ENCODE data around the gene PPP6R3. TPM values are rescaled to one million over a fixed set of nuclear protein-coding genes. Genes with fewer than 3 reads are reported as not detected.

The PPP6R3 gene
- total RNA-seq, 1 experiment from 2014 or later = 129 TPM

DNA sequence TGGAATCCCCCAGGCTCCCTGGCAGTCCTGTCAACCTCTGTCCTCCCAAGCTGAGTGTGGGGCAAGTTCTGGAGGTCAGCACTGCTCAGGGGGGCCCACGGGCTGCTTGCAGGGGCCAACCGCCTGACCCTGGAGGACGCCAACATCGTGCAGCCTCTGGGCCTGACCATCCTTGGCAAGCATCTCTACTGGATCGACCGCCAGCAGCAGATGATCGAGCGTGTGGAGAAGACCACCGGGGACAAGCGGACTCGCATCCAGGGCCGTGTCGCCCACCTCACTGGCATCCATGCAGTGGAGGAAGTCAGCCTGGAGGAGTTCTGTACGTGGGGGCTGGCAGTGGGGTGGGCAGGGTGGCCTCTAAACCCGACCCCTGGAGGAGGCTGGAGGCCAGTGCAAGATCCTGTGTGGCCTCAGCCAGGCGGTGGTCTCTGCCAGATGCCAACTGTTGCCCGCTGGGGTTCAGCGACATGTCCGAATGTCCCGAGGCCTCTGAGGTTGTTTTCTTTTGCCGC is 34.6 kb upstream of the PPP6R3 start:
- Histone ChIP-seq H2AFZ (no peak overlapping the region), H3K36me3 (ENCODE audit: low read depth) (peaks cover 19% of the 10 kb centered on the region), H3K4me1 (replicated peaks; ENCODE audit: insufficient read depth) (no peaks in the 10 kb centered on the region), H4K20me1 (ENCODE audit: insufficient read depth) (0 out of 2 replicates have a peak, but pooled peaks cover 6% of the 10 kb centered on the region), H3K4me2 (no peak overlapping the region), H3K9me3 (ENCODE audit: insufficient read depth, low read depth) (peaks cover 10% of the 10 kb centered on the region; the same call in 1 of the 2 replicates), H3F3A (ENCODE audit: insufficient read depth, low read depth) (no peaks in the 10 kb centered on the region; the same call in 1 of the 2 replicates), H3K27ac (no peak overlapping the region), H3K9me2 (ENCODE audit: insufficient read depth) (no peaks in the 10 kb centered on the region), H3K27me3 (ENCODE audit: insufficient read depth, low read depth) (no peaks in the 10 kb centered on the region), H3K4me3 (no peak overlapping the region), H3K79me2 (ENCODE audit: low read depth) (no peaks in the 10 kb centered on the region)
- POLR2A ChIA-PET (ENCODE audit: unreplicated experiment) = interaction anchor here (0.7 kb wide), 1 partner anchor 48 kb away, joined by 3 read pairs; no protein-coding TSS in a partner anchor
- CTCF ChIA-PET = no interaction called here
- BruUV-seq (replicated peaks) = no TSS peak
- TF ChIP-seq, protein P1, sequence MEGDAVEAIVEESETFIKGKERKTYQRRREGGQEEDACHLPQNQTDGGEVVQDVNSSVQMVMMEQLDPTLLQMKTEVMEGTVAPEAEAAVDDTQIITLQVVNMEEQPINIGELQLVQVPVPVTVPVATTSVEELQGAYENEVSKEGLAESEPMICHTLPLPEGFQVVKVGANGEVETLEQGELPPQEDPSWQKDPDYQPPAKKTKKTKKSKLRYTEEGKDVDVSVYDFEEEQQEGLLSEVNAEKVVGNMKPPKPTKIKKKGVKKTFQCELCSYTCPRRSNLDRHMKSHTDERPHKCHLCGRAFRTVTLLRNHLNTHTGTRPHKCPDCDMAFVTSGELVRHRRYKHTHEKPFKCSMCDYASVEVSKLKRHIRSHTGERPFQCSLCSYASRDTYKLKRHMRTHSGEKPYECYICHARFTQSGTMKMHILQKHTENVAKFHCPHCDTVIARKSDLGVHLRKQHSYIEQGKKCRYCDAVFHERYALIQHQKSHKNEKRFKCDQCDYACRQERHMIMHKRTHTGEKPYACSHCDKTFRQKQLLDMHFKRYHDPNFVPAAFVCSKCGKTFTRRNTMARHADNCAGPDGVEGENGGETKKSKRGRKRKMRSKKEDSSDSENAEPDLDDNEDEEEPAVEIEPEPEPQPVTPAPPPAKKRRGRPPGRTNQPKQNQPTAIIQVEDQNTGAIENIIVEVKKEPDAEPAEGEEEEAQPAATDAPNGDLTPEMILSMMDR (conservative IDR thresholded peaks at IDR 0.05) = no peak
- no peak for TF ChIP-seq EZH2 (IDR thresholded peaks at IDR 0.05; ENCODE audit: low read depth)
- intact Hi-C loops (cut with micrococcal nuclease; ENCODE audit: unreplicated experiment) = no loop called here
- no peak for DNase-seq

DNA sequence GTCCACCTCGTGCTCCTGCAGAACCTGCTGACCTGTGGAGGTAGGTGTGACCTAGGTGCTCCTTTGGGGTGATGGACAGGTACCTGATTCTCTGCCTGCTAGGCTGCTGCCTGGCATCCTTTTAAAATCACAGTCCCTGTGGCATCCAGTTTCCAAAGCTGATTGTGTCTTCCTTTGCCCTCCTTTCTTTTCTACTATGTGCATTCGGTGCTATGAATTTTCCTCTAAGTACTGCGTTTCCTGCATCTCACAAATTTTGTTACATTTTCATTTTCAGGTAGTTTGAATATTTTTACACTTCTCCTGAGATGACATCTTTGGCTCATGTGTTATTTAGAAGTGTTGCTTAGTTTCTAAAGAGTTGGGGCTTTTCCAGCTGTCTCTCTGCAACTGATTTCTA is 30.9 kb upstream of the PPP6R3 start:
- H3K4me2 ChIP-seq = no peak overlapping the region
- H3K4me1 ChIP-seq (replicated peaks; ENCODE audit: insufficient read depth) = no peaks in the 10 kb centered on the region
- H3K4me3 ChIP-seq = no peak overlapping the region
- peaks cover 10% of the 10 kb centered on the region; the same call in 1 of the 2 replicates for H3K9me3 ChIP-seq (ENCODE audit: insufficient read depth, low read depth)
- no peaks in the 10 kb centered on the region for H4K20me1 ChIP-seq (ENCODE audit: insufficient read depth)
- H3K27ac ChIP-seq = no peak overlapping the region
- no peak overlapping the region for H2AFZ ChIP-seq
- BruUV-seq (replicated peaks) = no TSS peak
- H3K9me2 ChIP-seq (ENCODE audit: insufficient read depth) = no peaks in the 10 kb centered on the region
- CTCF ChIA-PET = no interaction called here
- POLR2A ChIA-PET (ENCODE audit: unreplicated experiment) = no interaction called here
- no peaks in the 10 kb centered on the region for H3K27me3 ChIP-seq (ENCODE audit: insufficient read depth, low read depth)
- DNase-seq = no peak
- TF ChIP-seq EZH2 (IDR thresholded peaks at IDR 0.05; ENCODE audit: low read depth) = no peak
- TF ChIP-seq, protein P1 (conservative IDR thresholded peaks at IDR 0.05) = no peak
- H3K36me3 ChIP-seq (ENCODE audit: low read depth) = peaks cover 19% of the 10 kb centered on the region
- no peaks in the 10 kb centered on the region; the same call in 1 of the 2 replicates for H3F3A ChIP-seq (ENCODE audit: insufficient read depth, low read depth)
- no peaks in the 10 kb centered on the region for H3K79me2 ChIP-seq (ENCODE audit: low read depth)
- intact Hi-C loops (cut with micrococcal nuclease; ENCODE audit: unreplicated experiment) = no loop called here

- CTCF ChIA-PET = interaction anchor here (0.6 kb wide), 1 partner anchor 422 kb away, joined by 8 read pairs; no protein-coding TSS in a partner anchor
- BruUV-seq (replicated peaks) = no TSS peak
- Histone ChIP-seq H3F3A (ENCODE audit: insufficient read depth, low read depth) (no peaks in the 10 kb centered on the region; the same call in 1 of the 2 replicates), H3K4me2 (no peak overlapping the region), H3K4me3 (no peak overlapping the region), H2AFZ (no peak overlapping the region), H4K20me1 (ENCODE audit: insufficient read depth) (no peaks in the 10 kb centered on the region), H3K27ac (no peak overlapping the region), H3K9me2 (ENCODE audit: insufficient read depth) (no peaks in the 10 kb centered on the region), H3K36me3 (ENCODE audit: low read depth) (peaks cover 16% of the 10 kb centered on the region), H3K4me1 (replicated peaks; ENCODE audit: insufficient read depth) (no peaks in the 10 kb centered on the region), H3K79me2 (ENCODE audit: low read depth) (no peaks in the 10 kb centered on the region), H3K27me3 (ENCODE audit: insufficient read depth, low read depth) (no peaks in the 10 kb centered on the region), H3K9me3 (ENCODE audit: insufficient read depth, low read depth) (peaks cover 10% of the 10 kb centered on the region; the same call in 1 of the 2 replicates)
- TF ChIP-seq, protein P1 (conservative IDR thresholded peaks at IDR 0.05) = no peak
- no peak for TF ChIP-seq EZH2 (IDR thresholded peaks at IDR 0.05; ENCODE audit: low read depth)
- no peak for DNase-seq
- intact Hi-C loops (cut with micrococcal nuclease; ENCODE audit: unreplicated experiment) = no loop called here
- POLR2A ChIA-PET (ENCODE audit: unreplicated experiment) = no interaction called here
Observed at GRCh38 chr11:68430384-68430783, 30.2 kb upstream of the PPP6R3 start.
